Endothelial cell of umbilical vein (primary cell): ENCODE measurements around the gene GSPT1. TPM values are rescaled to one million over a fixed set of nuclear protein-coding genes. Genes with fewer than 3 reads are reported as not detected.

Experiments
- BruUV-seq: library from RNA; stranded (reverse); fragments of 400-500 nt; replicated peaks from 2 replicates; lab custom pipeline; 2021; lab: Mats Ljungman, UMichigan
- CTCF ChIA-PET: fragments of 300-600, 350-600 bp; sonication (Branson Sonifier 250); formaldehyde crosslinking; loops from one replicate; lab custom pipeline; 2021; ENCODE audit warnings: antibody characterized with exemption, inconsistent platforms; lab: Charles Lee
- POLR2A ChIA-PET: fragments of 300-600, 350-600 bp; sonication (Branson Sonifier 250); formaldehyde crosslinking; loops from one replicate; lab custom pipeline; 2021; ENCODE audit warnings: antibody characterized with exemption, inconsistent platforms; lab: Charles Lee
- DNase-seq: peaks from one replicate; pipeline ENCODE4 v3.0.0-alpha.2; 2011; ENCODE audit warnings: low read depth, low spot score
- FAIRE-seq: peaks from 2 replicates; lab custom pipeline; 2011; peaks lifted over from hg19 to GRCh38; lab: Jason Lieb, UNC
- H2AFZ ChIP-seq: 2 replicates; pipeline ENCODE4 v1.6.0; 2012; ENCODE audit warnings: low read depth, low read length, control low read depth, inconsistent platforms
- H3K27ac ChIP-seq: 2 replicates; pipeline ENCODE4 v1.5.1; 2011; ENCODE audit warnings: low read depth, mild to moderate bottlenecking, control low read depth, low read length, moderate library complexity; ENCODE audit not compliant: insufficient read depth
- H3K27me3 ChIP-seq, 2 experiments: 2 replicates each; pipeline versions ENCODE4 v1.6.0 to v1.6.1; 2011; ENCODE audit warnings: low read length in 2 of 2, mixed read lengths in 1 of 2; ENCODE audit not compliant: control insufficient read depth in 2 of 2, insufficient read depth in 2 of 2
- H3K36me3 ChIP-seq, 2 experiments: 2 replicates in 1 of 2; 3 replicates in 1 of 2; pipeline ENCODE4 v1.5.1; 2011; ENCODE audit warnings: low read length in 2 of 2, mild to moderate bottlenecking in 1 of 2, moderate library complexity in 1 of 2; ENCODE audit not compliant: control insufficient read depth in 2 of 2, insufficient read depth in 2 of 2; ENCODE audit errors: extremely low read depth in 1 of 2
- H3K4me1 ChIP-seq: 3 replicates; pipeline ENCODE4 v1.5.1; 2011; ENCODE audit warnings: mild to moderate bottlenecking, low read length; ENCODE audit not compliant: control insufficient read depth, insufficient read depth; ENCODE audit errors: extremely low read depth
- H3K4me2 ChIP-seq: 2 replicates; pipeline ENCODE4 v1.6.1; 2011; ENCODE audit warnings: low read length, control low read depth, mixed read lengths; ENCODE audit not compliant: insufficient read depth
- H3K4me3 ChIP-seq, 3 experiments: fragments of 200-600 bp in 1 of 3; sonication (generic), shearing (Covaris generic) in 1 of 3; replicated peaks in 1 of 3; 2 replicates each; pipeline ENCODE4 v1.5.1; 2011 to 2016; ENCODE audit warnings: control low read depth in 3 of 3, low read length in 3 of 3, mild to moderate bottlenecking in 2 of 3, inconsistent platforms in 1 of 3, low read depth in 1 of 3, moderate library complexity in 1 of 3; ENCODE audit not compliant: insufficient read depth in 1 of 3
- H3K79me2 ChIP-seq: 2 replicates; pipeline ENCODE4 v1.6.0; 2012; ENCODE audit warnings: low read length, inconsistent platforms; ENCODE audit not compliant: control insufficient read depth, insufficient read depth
- H3K9ac ChIP-seq: replicated peaks from 2 replicates; pipeline ENCODE3; 2011; ENCODE audit warnings: low read length, control low read depth; ENCODE audit not compliant: insufficient read depth; ENCODE audit errors: extremely low read depth
- H3K9me1 ChIP-seq: replicated peaks from 3 replicates; pipeline ENCODE4 v1.6.0; 2011; ENCODE audit warnings: mild to moderate bottlenecking, low read length; ENCODE audit not compliant: control insufficient read depth, insufficient read depth; ENCODE audit errors: extremely low read depth
- H3K9me3 ChIP-seq: replicated peaks from 2 replicates; pipeline ENCODE4 v1.5.1; 2012; ENCODE audit warnings: low read length, inconsistent platforms; ENCODE audit not compliant: control insufficient read depth, insufficient read depth
- H4K20me1 ChIP-seq: replicated peaks from 2 replicates; pipeline ENCODE3; 2011; ENCODE audit warnings: mild to moderate bottlenecking, low read length; ENCODE audit not compliant: control insufficient read depth, insufficient read depth; ENCODE audit errors: extremely low read depth
- CTCF ChIP-seq, 2 donors: IDR thresholded peaks; 1 replicate in 1 of 2; 2 replicates in 1 of 2; pipeline ENCODE4 v1.5.1; 2011; ENCODE audit warnings: low read length in 2 of 2, mild to moderate bottlenecking in 2 of 2, moderate library complexity in 2 of 2, control low read depth in 1 of 2, inconsistent platforms in 1 of 2, low read depth in 1 of 2; ENCODE audit not compliant: insufficient read depth in 1 of 2; ENCODE audit errors: extremely low read depth in 1 of 2
- EZH2 ChIP-seq: IDR thresholded peaks from 2 replicates; pipeline ENCODE4 v1.6.1; 2012; ENCODE audit warnings: borderline replicate concordance, low read depth, mild to moderate bottlenecking, moderate library complexity, low read length, inconsistent platforms; ENCODE audit not compliant: severe bottlenecking
- FOS ChIP-seq: IDR thresholded peaks from 2 replicates; pipeline ENCODE4 v1.6.1; 2011; ENCODE audit warnings: mild to moderate bottlenecking, low read length, moderate library complexity, borderline replicate concordance; ENCODE audit not compliant: insufficient read depth
- GATA2 ChIP-seq: IDR thresholded peaks from 2 replicates; pipeline ENCODE4 v1.7.0; 2011; ENCODE audit warnings: low read depth, mild to moderate bottlenecking, moderate library complexity, mixed read lengths, low read length; ENCODE audit not compliant: insufficient read length, insufficient read depth
- JUN ChIP-seq: IDR thresholded peaks from 2 replicates; pipeline ENCODE4 v1.6.1; 2011; ENCODE audit warnings: borderline replicate concordance, low read depth; ENCODE audit not compliant: insufficient read length, insufficient read depth
- MAX ChIP-seq: IDR thresholded peaks from 2 replicates; pipeline ENCODE4 v1.6.1; 2011; ENCODE audit not compliant: insufficient read depth, insufficient read length
- MYC ChIP-seq: IDR thresholded peaks from one replicate; pipeline ENCODE4 v1.6.1; 2011; ENCODE audit warnings: mild to moderate bottlenecking, low read depth, low read length
- POLR2A ChIP-seq: IDR thresholded peaks from 2 replicates; pipeline ENCODE4 v1.6.1; 2012; ENCODE audit warnings: low read depth, mild to moderate bottlenecking, control low read depth, low read length
- POLR2AphosphoS5 ChIP-seq: IDR thresholded peaks from 2 replicates; pipeline ENCODE4 v1.6.1; 2012; ENCODE audit warnings: low read depth, mild to moderate bottlenecking, control low read depth, low read length, moderate library complexity; ENCODE audit not compliant: insufficient read depth
- dilution Hi-C: fragments of 300-500 bp; cut with MboI; formaldehyde crosslinking; loops from one replicate; pipeline ENCODE4 v1.15.0; 2019; ENCODE audit warnings: low sequenced_read_pairs; ENCODE audit not compliant: extremely low pct_ligation_motif_present
- intact Hi-C: fragments of 100-400 bp; cut with micrococcal nuclease; formaldehyde crosslinking; loops from one replicate; pipeline ENCODE4 v1.10.0; 2022
- polyA plus RNA-seq, 4 experiments: library from polyadenylated mRNA; depleted of rRNA in 3 of 4; stranded (reverse) in 3 of 4; unstranded in 1 of 4; fragments of >200 nt; gene quantifications; 2 replicates each; pipeline versions ENCODE4 v1.2.1 to v1.2.3, GENCODE V29; 2011 to 2012; ENCODE audit warnings: missing spikeins in 1 of 4
- total RNA-seq: library from RNA; stranded (reverse); gene quantifications from 2 replicates; pipeline ENCODE4 v1.2.3, GENCODE V29; 2021

Gene GSPT1
- total and polyA plus RNA-seq, 2 donors (not counting 3 experiments of a cell fraction or from before 2014, with no cell fraction given), result 40.3 to 152 TPM

- Histone ChIP-seq H3K27ac (no peak overlapping the region), H3K4me1 (no peaks in the 10 kb centered on the region), H3K36me3 (peaks cover 41 to 42% of the 10 kb centered on the region in 2 experiments), H2AFZ (no peak overlapping the region), H3K9ac (no peak overlapping the region), H3K4me3 (no peak overlapping the region), H4K20me1 (no peaks in the 10 kb centered on the region), H3K9me1 (no peaks in the 10 kb centered on the region), H3K4me2 (no peak overlapping the region), H3K27me3 (no peaks in the 10 kb centered on the region), H3K79me2 (peaks cover 25% of the 10 kb centered on the region), H3K9me3 (no peaks in the 10 kb centered on the region)
- TF ChIP-seq FOS, result no peak
- no peak for TF ChIP-seq GATA2
- no peak for TF ChIP-seq JUN
- TF ChIP-seq EZH2, result no peak
- TF ChIP-seq POLR2AphosphoS5, result no peak
- TF ChIP-seq POLR2A, result no peak
- TF ChIP-seq MAX, result no peak
- no peak for TF ChIP-seq MYC
- intact Hi-C loops (no loop called here), dilution Hi-C loops (no loop called here)
- ChIA-PET CTCF (interaction anchor here (0.6 kb wide), 1 partner anchor 46 kb away, joined by 3 read pairs; no protein-coding TSS in a partner anchor), POLR2A (no interaction called here)
- FAIRE-seq (no peak), DNase-seq (no peak)
- no TSS peak for BruUV-seq
Measured at GRCh38 chr16:11843206-11843605, 72.5 kb downstream of the GSPT1 start.

- Histone ChIP-seq H3K9me3 (no peaks in the 10 kb centered on the region), H3K79me2 (peaks cover 19% of the 10 kb centered on the region), H3K4me1 (peaks cover 10% of the 10 kb centered on the region), H3K4me2 (no peak overlapping the region), H3K36me3 (peaks cover 47 to 52% of the 10 kb centered on the region in 2 experiments), H2AFZ (no peak overlapping the region), H3K9ac (no peak overlapping the region), H3K27ac (no peak overlapping the region), H4K20me1 (no peaks in the 10 kb centered on the region), H3K4me3 (no peak overlapping the region), H3K9me1 (no peaks in the 10 kb centered on the region), H3K27me3 (no peaks in the 10 kb centered on the region)
- ChIA-PET POLR2A (no interaction called here), CTCF (interaction anchor here (0.9 to 1.3 kb wide), 4 partner anchors 24 to 309 kb away, joined by 3 to 6 read pairs (median 4); partner anchors contain the start of gene ZC3H7A)
- dilution Hi-C loops (no loop called here), intact Hi-C loops (no loop called here)
- BruUV-seq, result no TSS peak
- no peak for FAIRE-seq
- no peak for DNase-seq
- TF ChIP-seq CTCF (IDR thresholded peaks at IDR 0.05; ENCODE audit: extremely low read depth in 1 of 2, insufficient read depth in 1 of 2, low read depth in 1 of 2, low read length in 2 of 2) (no peak), GATA2 (no peak), MAX (no peak), MYC (no peak), POLR2AphosphoS5 (no peak), EZH2 (no peak), JUN (no peak), FOS (no peak), POLR2A (no peak)
Measured at GRCh38 chr16:11841026-11841425, 74.7 kb downstream of the GSPT1 start.
